Cardiac fibroblast (primary cell): ENCODE data around the gene WNK4.

Experiments
- DNase-seq, 2 donors: peaks; one replicate each; pipeline versions ENCODE4 v3.0.0 to v3.0.0-alpha.2; 2010; ENCODE audit warnings: low read depth in 2 of 2
- H3K4me3 ChIP-seq, 2 donors: replicated peaks in 1 of 2; 1 replicate in 1 of 2; 2 replicates in 1 of 2; pipeline ENCODE4 v1.5.1; 2011; ENCODE audit warnings: low read depth in 2 of 2, low read length in 2 of 2, mild to moderate bottlenecking in 2 of 2, moderate library complexity in 1 of 2
- CTCF ChIP-seq: IDR thresholded peaks from one replicate; pipeline ENCODE4 v1.5.1; 2011; ENCODE audit warnings: low read depth, mild to moderate bottlenecking, low read length, inconsistent platforms

WNK4 gene

DNA sequence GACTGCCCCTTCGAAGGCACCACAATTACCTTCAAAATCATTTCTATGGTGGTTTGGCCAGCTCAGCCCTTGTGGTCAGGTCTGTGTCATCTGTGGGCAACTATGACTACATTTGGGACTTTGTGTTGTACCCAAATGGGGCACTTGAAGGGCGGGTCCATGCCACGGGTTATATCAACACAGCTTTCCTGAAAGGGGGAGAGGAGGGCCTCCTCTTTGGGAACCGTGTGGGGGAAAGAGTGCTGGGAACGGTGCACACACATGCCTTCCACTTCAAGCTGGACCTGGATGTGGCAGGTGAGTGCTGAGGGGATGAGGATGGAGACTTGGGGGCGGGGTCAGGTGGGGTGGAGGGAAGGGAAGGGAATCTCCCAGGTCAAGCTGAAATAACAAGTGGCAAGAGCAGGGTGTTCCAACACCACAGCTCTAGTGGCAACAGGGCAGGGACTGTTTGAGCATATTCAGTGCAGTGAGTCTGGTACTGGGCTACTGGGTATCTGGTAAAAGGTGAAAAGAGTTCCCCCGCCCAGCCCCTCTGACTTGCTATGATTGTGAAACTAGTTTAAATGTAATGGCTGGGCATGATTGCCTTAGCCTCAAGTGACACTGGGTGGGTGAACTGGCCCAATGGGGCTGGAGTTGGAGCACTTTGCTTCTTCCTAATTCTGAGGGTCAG is 65.6 kb downstream of the WNK4 start:
- no peak for TF ChIP-seq CTCF
- H3K4me3 ChIP-seq: no peak overlapping the region
- DNase-seq: no peak
